Rectal smooth muscle tissue (tissue), 1 donor: ENCODE results near the gene PARD3.
A peak's percentile ranks its signal among the peaks of the same experiment; 100 is the strongest.

ENCODE experiments used
- H3K27ac ChIP-seq: one replicate; pipeline ENCODE4 v1.7.0; 2013; ENCODE audit warnings: low read depth, low read length, inconsistent platforms
- H3K27me3 ChIP-seq: one replicate; pipeline ENCODE4 v1.7.0; 2013; ENCODE audit warnings: low read length; ENCODE audit not compliant: control insufficient read depth, insufficient read depth
- H3K36me3 ChIP-seq: one replicate; pipeline ENCODE4 v1.7.0; 2013; ENCODE audit warnings: low read length; ENCODE audit not compliant: control insufficient read depth, insufficient read depth
- H3K4me1 ChIP-seq: one replicate; pipeline ENCODE4 v1.7.0; 2013; ENCODE audit warnings: low read length; ENCODE audit not compliant: control insufficient read depth, insufficient read depth
- H3K4me3 ChIP-seq: one replicate; pipeline ENCODE4 v1.7.0; 2013; ENCODE audit warnings: low read length
- H3K9ac ChIP-seq: one replicate; pipeline ENCODE4 v1.7.0; 2013; ENCODE audit warnings: low read length

PARD3 gene

GRCh38 chr10:34789966-34790506 lies 25.1 kb downstream of the PARD3 start:
- H3K27me3 ChIP-seq = no peaks in the 10 kb centered on the region
- H3K9ac ChIP-seq = no peak overlapping the region
- no peak overlapping the region for H3K4me3 ChIP-seq
- no peaks in the 10 kb centered on the region for H3K36me3 ChIP-seq
- peak overlapping the region; percentile 22 for H3K27ac ChIP-seq
- H3K4me1 ChIP-seq = peaks cover 12% of the 10 kb centered on the region

GRCh38 chr10:34786464-34786863 lies 28.6 kb downstream of the PARD3 start:
- Histone ChIP-seq H3K27me3 (no peaks in the 10 kb centered on the region), H3K4me1 (peaks cover 17% of the 10 kb centered on the region), H3K27ac (no peak overlapping the region), H3K4me3 (no peak overlapping the region), H3K9ac (no peak overlapping the region), H3K36me3 (no peaks in the 10 kb centered on the region)

GRCh38 chr10:34781711-34782110 lies 33.4 kb downstream of the PARD3 start:
- no peak overlapping the region for H3K9ac ChIP-seq
- H3K4me1 ChIP-seq = peaks cover 32% of the 10 kb centered on the region
- peak overlapping the region; percentile 1 for H3K27ac ChIP-seq
- H3K36me3 ChIP-seq = no peaks in the 10 kb centered on the region
- H3K27me3 ChIP-seq = no peaks in the 10 kb centered on the region
- H3K4me3 ChIP-seq = no peak overlapping the region

GRCh38 chr10:34780818-34781380 lies 34.2 kb downstream of the PARD3 start:
- Histone ChIP-seq H3K27me3 (no peaks in the 10 kb centered on the region), H3K9ac (no peak overlapping the region), H3K27ac (no peak overlapping the region), H3K4me3 (no peak overlapping the region), H3K4me1 (peaks cover 31% of the 10 kb centered on the region), H3K36me3 (no peaks in the 10 kb centered on the region)

- Histone ChIP-seq H3K27me3 (no peaks in the 10 kb centered on the region), H3K36me3 (no peaks in the 10 kb centered on the region), H3K27ac (no peak overlapping the region), H3K4me3 (no peak overlapping the region), H3K9ac (no peak overlapping the region), H3K4me1 (peaks cover 36% of the 10 kb centered on the region)
These were observed 36.9 kb downstream of the PARD3 start for GRCh38 chr10:34778237-34778636.

GRCh38 chr10:34776090-34776690 lies 38.9 kb downstream of the PARD3 start:
- peaks cover 23% of the 10 kb centered on the region for H3K4me1 ChIP-seq
- H3K27me3 ChIP-seq = no peaks in the 10 kb centered on the region
- H3K27ac ChIP-seq = no peak overlapping the region
- no peak overlapping the region for H3K4me3 ChIP-seq
- H3K36me3 ChIP-seq = no peaks in the 10 kb centered on the region
- H3K9ac ChIP-seq = no peak overlapping the region

- H3K9ac ChIP-seq = no peak overlapping the region
- no peaks in the 10 kb centered on the region for H3K36me3 ChIP-seq
- no peaks in the 10 kb centered on the region for H3K27me3 ChIP-seq
- peaks cover 15% of the 10 kb centered on the region for H3K4me1 ChIP-seq
- H3K4me3 ChIP-seq = no peak overlapping the region
- no peak overlapping the region for H3K27ac ChIP-seq
These were observed 40.0 kb downstream of the PARD3 start for GRCh38 chr10:34775044-34775637.

- peaks cover 15% of the 10 kb centered on the region for H3K4me1 ChIP-seq
These were observed 41.2 kb downstream of the PARD3 start for GRCh38 chr10:34773636-34774630.

GRCh38 chr10:34771525-34771924 lies 43.6 kb downstream of the PARD3 start:
- Histone ChIP-seq H3K4me1 (peaks cover 9% of the 10 kb centered on the region), H3K27ac (no peak overlapping the region)

More at GRCh38 chr10:34773636-34774630, 41.2 kb downstream of the PARD3 start:
- Histone ChIP-seq H3K9ac (no peak overlapping the region), H3K27ac (no peak overlapping the region), H3K4me3 (no peak overlapping the region), H3K36me3 (no peaks in the 10 kb centered on the region), H3K27me3 (no peaks in the 10 kb centered on the region)

GRCh38 chr10:34771106-34771505 lies 44.0 kb downstream of the PARD3 start:
- no peaks in the 10 kb centered on the region for H3K36me3 ChIP-seq
- peaks cover 7% of the 10 kb centered on the region for H3K4me1 ChIP-seq
- H3K9ac ChIP-seq = no peak overlapping the region
- H3K4me3 ChIP-seq = no peak overlapping the region
- H3K27me3 ChIP-seq = no peaks in the 10 kb centered on the region
- no peak overlapping the region for H3K27ac ChIP-seq

More at GRCh38 chr10:34771525-34771924, 43.6 kb downstream of the PARD3 start:
- no peaks in the 10 kb centered on the region for H3K36me3 ChIP-seq
- no peak overlapping the region for H3K4me3 ChIP-seq
- H3K27me3 ChIP-seq = no peaks in the 10 kb centered on the region
- no peak overlapping the region for H3K9ac ChIP-seq

- peaks cover 13% of the 10 kb centered on the region for H3K4me1 ChIP-seq
- no peak overlapping the region for H3K9ac ChIP-seq
- no peaks in the 10 kb centered on the region for H3K36me3 ChIP-seq
- H3K27ac ChIP-seq = no peak overlapping the region
- H3K4me3 ChIP-seq = no peak overlapping the region
- no peaks in the 10 kb centered on the region for H3K27me3 ChIP-seq
These were observed 45.2 kb downstream of the PARD3 start for GRCh38 chr10:34769899-34770298.

- H3K27me3 ChIP-seq = no peaks in the 10 kb centered on the region
- H3K4me3 ChIP-seq = peak overlapping the region; percentile 29
- H3K36me3 ChIP-seq = no peaks in the 10 kb centered on the region
- H3K9ac ChIP-seq = no peak overlapping the region
- H3K27ac ChIP-seq = peak overlapping the region; percentile 15
- H3K4me1 ChIP-seq = peaks cover 15% of the 10 kb centered on the region
These were observed 46.1 kb downstream of the PARD3 start for GRCh38 chr10:34768972-34769330.
